PC-9 (cell line): ENCODE data around the gene MICAL3.

ENCODE experiments used
- CTCF ChIP-seq: fragments of 200-600 bp; sonication (generic); conservative IDR thresholded peaks from 2 replicates; pipeline ENCODE4 v1.6.1; 2017; ENCODE audit warnings: mixed run types, antibody characterized with exemption, mild to moderate bottlenecking, moderate library complexity
- EZH2 ChIP-seq: fragments of 200-600 bp; sonication (generic); IDR thresholded peaks from 2 replicates; pipeline ENCODE4 v1.8.0; 2017; ENCODE audit warnings: antibody characterized with exemption, low read depth

- TF ChIP-seq CTCF: no peak
- no peak for TF ChIP-seq EZH2
Observed at GRCh38 chr22:17780741-17781318, 243.5 kb downstream of the MICAL3 start.
